K562 (cell line): ENCODE results near the gene UCHL5. TPM values are rescaled to one million over a fixed set of nuclear protein-coding genes. Genes with fewer than 3 reads are reported as not detected.

Source experiments
- ATAC-seq: fragments of 200-7000 bp; cut with Tn5 transposase; 3 replicates; pipeline ENCODE4 v1.9.1; 2020; ENCODE audit warnings: moderate library complexity
- BruUV-seq: library from RNA; stranded (reverse); fragments of 400-500 nt; replicated peaks from 2 replicates; lab custom pipeline; 2021; lab: Mats Ljungman, UMichigan
- CTCF ChIA-PET: fragments of 300-600 bp; formaldehyde crosslinking; extraction: SDS; loops from one replicate; lab custom pipeline; 2021; ENCODE audit warnings: low intra/inter-chr PET ratio; lab: Yijun Ruan, JAX
- POLR2A ChIA-PET: fragments of 300-600, 350-650 bp; sonication (Branson Sonifier 250); formaldehyde crosslinking; extraction: SDS; loops from one replicate; lab custom pipeline; 2021; ENCODE audit warnings: antibody characterized with exemption, inconsistent platforms; lab: Yijun Ruan, JAX
- DNase-seq, 4 experiments: peaks; one replicate each; pipeline versions ENCODE4 v3.0.0 to v3.0.0-alpha.2; 2011 to 2018; ENCODE audit warnings: low spot score in 3 of 4, mixed read lengths in 3 of 4; ENCODE audit errors: extremely low read depth in 1 of 4
- FAIRE-seq: peaks from 2 replicates; lab custom pipeline; 2011; peaks lifted over from hg19 to GRCh38; lab: Jason Lieb, UNC
- H2AFZ ChIP-seq: 2 replicates; pipeline ENCODE4 v1.6.0; 2011; ENCODE audit warnings: low read depth, low read length, control low read depth, inconsistent platforms
- H3K27ac ChIP-seq: fragments of 200-600 bp; 3 replicates; pipeline ENCODE4 v1.8.0; 2011; ENCODE audit warnings: low read depth, mild to moderate bottlenecking, control low read depth, inconsistent platforms, low read length, moderate library complexity, mixed read lengths; ENCODE audit errors: extremely low read depth
- H3K27me3 ChIP-seq, 2 experiments: fragments of 300-600 bp in 1 of 2; 2 replicates in 1 of 2; 3 replicates in 1 of 2; pipeline versions ENCODE4 v1.6.0 to v1.8.0; 2011; ENCODE audit warnings: inconsistent platforms in 2 of 2, low read length in 2 of 2, mild to moderate bottlenecking in 1 of 2, mixed read lengths in 1 of 2, moderate library complexity in 1 of 2; ENCODE audit not compliant: control insufficient read depth in 2 of 2, insufficient read depth in 2 of 2
- H3K36me3 ChIP-seq: fragments of 300-600 bp; 3 replicates; pipeline ENCODE4 v1.8.0; 2011; ENCODE audit warnings: mild to moderate bottlenecking, low read length, inconsistent platforms; ENCODE audit not compliant: control insufficient read depth, insufficient read depth
- H3K4me1 ChIP-seq, 2 experiments: fragments of 200-600 bp in 1 of 2; replicated peaks in 1 of 2; 2 replicates in 1 of 2; 3 replicates in 1 of 2; pipeline versions ENCODE4 v1.5.1 to v1.8.0; 2011; ENCODE audit warnings: inconsistent platforms in 2 of 2, low read length in 2 of 2, mild to moderate bottlenecking in 1 of 2, mixed read lengths in 1 of 2, moderate library complexity in 1 of 2; ENCODE audit not compliant: control insufficient read depth in 2 of 2, insufficient read depth in 2 of 2
- H3K4me2 ChIP-seq: 2 replicates; pipeline ENCODE4 v1.6.1; 2011; ENCODE audit warnings: low read length, control low read depth, inconsistent platforms, mixed read lengths; ENCODE audit not compliant: insufficient read depth
- H3K4me3 ChIP-seq: fragments of 200-600 bp; sonication (generic), shearing (Covaris generic); 2 replicates; pipeline ENCODE4 v1.5.1; 2016; ENCODE audit warnings: control low read depth, inconsistent platforms
- H3K79me2 ChIP-seq: fragments of 200-600 bp; 3 replicates; pipeline ENCODE4 v1.8.0; 2011; ENCODE audit warnings: low read length, inconsistent platforms; ENCODE audit not compliant: control insufficient read depth, insufficient read depth
- H3K9ac ChIP-seq, 2 experiments: 2 replicates each; pipeline versions ENCODE4 v1.6.0 to v1.6.1; 2011; ENCODE audit warnings: low read depth in 2 of 2, low read length in 2 of 2, control low read depth in 1 of 2, inconsistent platforms in 1 of 2, mild to moderate bottlenecking in 1 of 2, mixed read lengths in 1 of 2; ENCODE audit not compliant: insufficient read depth in 1 of 2
- H3K9me1 ChIP-seq: one replicate; pipeline ENCODE4 v1.6.0; 2011; ENCODE audit warnings: inconsistent platforms, mild to moderate bottlenecking, low read length, moderate library complexity; ENCODE audit not compliant: control insufficient read depth, insufficient read depth
- H3K9me3 ChIP-seq: replicated peaks from 2 replicates; pipeline ENCODE4 v1.5.1; 2011; ENCODE audit warnings: low read depth, low read length, inconsistent platforms; ENCODE audit not compliant: control insufficient read depth, insufficient read depth
- H4K20me1 ChIP-seq: replicated peaks from 2 replicates; pipeline ENCODE4 v1.6.1; 2011; ENCODE audit warnings: low read length, inconsistent platforms, mixed read lengths; ENCODE audit not compliant: control insufficient read depth, insufficient read depth
- HDAC2 ChIP-seq: fragments of 450-650 bp; IDR thresholded peaks from 2 replicates; pipeline ENCODE4 v1.6.1; 2016; ENCODE audit warnings: mild to moderate bottlenecking
- SPI1 ChIP-seq: IDR thresholded peaks from 2 replicates; pipeline ENCODE4 v1.6.1; 2011; ENCODE audit warnings: low read depth, low read length, control low read depth, borderline replicate concordance
- SRF ChIP-seq, 2 experiments: fragments of 250-450, 450-650 bp in 1 of 2; sonication (Bioruptor Pico) in 1 of 2; sonication (generic) in 1 of 2; formaldehyde crosslinking; IDR thresholded peaks; 2 replicates each; pipeline versions ENCODE4 v1.5.0 to v1.5.1; 2020 to 2022; ENCODE audit warnings: mild to moderate bottlenecking in 1 of 2, missing genetic modification reagents in 1 of 2
- STAT5B ChIP-seq: fragments of 250-450 bp; sonication (Bioruptor Pico); IDR thresholded peaks from 2 replicates; pipeline ENCODE4 v1.8.0; 2021; ENCODE audit warnings: mild to moderate bottlenecking, inconsistent platforms
- ZBTB1 ChIP-seq: sonication (generic); formaldehyde crosslinking; IDR thresholded peaks from 2 replicates; pipeline ENCODE4 v1.8.1; 2023; ENCODE audit warnings: missing genetic modification reagents, low read depth, mild to moderate bottlenecking, borderline replicate concordance
- ZKSCAN1 ChIP-seq: fragments of 150-350 bp; IDR thresholded peaks from 2 replicates; pipeline ENCODE4 v1.6.1; 2016; ENCODE audit warnings: low read depth, low read length
- WGBS: fragments of 100-300 bp; shearing (Covaris generic); methylation state at CpG from one replicate; pipeline ENCODE4 v1.1.6; 2016; ENCODE audit warnings: low coverage, mixed read lengths; ENCODE audit not compliant: insufficient coverage; ENCODE audit errors: missing lambda C conversion rate; 5-methylcytosine and 5-hydroxymethylcytosine counted together
- in situ Hi-C: fragments of 300-500 bp; cut with MboI; formaldehyde crosslinking; loops from 4 replicates; pipeline ENCODE4 v1.15.0; 2018; ENCODE audit warnings: inconsistent platforms, mixed read lengths
- intact Hi-C: fragments of 100-400 bp; cut with micrococcal nuclease; formaldehyde crosslinking; loops from 2 replicates; pipeline ENCODE4 v1.14.2; 2022
- polyA plus RNA-seq, 8 experiments: library from polyadenylated mRNA; depleted of rRNA in 4 of 8; stranded (reverse) in 5 of 8; unstranded in 3 of 8; fragments of >200 nt; fragmentation: Nextera tagmentation in 2 of 8; fragmentation: Illumina TruSeq in 1 of 8; extraction: Ambion mirVana in 2 of 8; extraction: Trizol in 1 of 8; gene quantifications; 2 replicates each; pipeline versions ENCODE4 v1.2.1 to v1.2.3, GENCODE V29; 2011 to 2014; ENCODE audit warnings: inconsistent platforms in 1 of 8, missing spikeins in 1 of 8
- total RNA-seq, 7 experiments: library from RNA; depleted of rRNA in 6 of 7; stranded (reverse); fragments of >200 nt in 6 of 7; fragmentation: Illumina TruSeq in 2 of 7; extraction: Trizol in 2 of 7; gene quantifications; 2 replicates each; pipeline versions ENCODE4 v1.2.1 to v1.2.3, GENCODE V29; 2011 to 2021; ENCODE audit warnings: low replicate concordance in 1 of 7

UCHL5 gene
- total and polyA plus RNA-seq, 9 of the 15 experiments (the other 6 are each of a cell fraction or from before 2014, with no cell fraction given) = 61.0 to 206 (median 122) TPM

GRCh38 chr1:192969091-192969490, 90.1 kb downstream of the UCHL5 start:
- H2AFZ ChIP-seq = no peak overlapping the region
- no peak overlapping the region for H3K4me3 ChIP-seq
- no peak overlapping the region for H3K9ac ChIP-seq
- no peaks in the 10 kb centered on the region for H3K79me2 ChIP-seq
- ATAC-seq (no peak), DNase-seq (no peak), FAIRE-seq (no peak)
- TF ChIP-seq ZKSCAN1 (no peak), SPI1 (peak; percentile 66; the same call in 1 of the 2 replicates)
- no peaks in the 10 kb centered on the region for H3K27me3 ChIP-seq
- in situ Hi-C loops = no loop called here
- ChIA-PET POLR2A (no interaction called here), CTCF (interaction anchor here (0.6 kb wide), 1 partner anchor 315 kb away, joined by 3 read pairs; no protein-coding TSS in a partner anchor)
- H3K36me3 ChIP-seq = no peaks in the 10 kb centered on the region
- intact Hi-C loops = no loop called here
- 47% methylated on average over 1 of the region's 1 CpG for WGBS
- no TSS peak for BruUV-seq
- H3K4me1 ChIP-seq = peaks cover 3 to 8% of the 10 kb centered on the region in 2 experiments; a peak in 3 of 5 replicates
- H4K20me1 ChIP-seq = no peaks in the 10 kb centered on the region
- H3K4me2 ChIP-seq = no peak overlapping the region
- no peaks in the 10 kb centered on the region for H3K9me3 ChIP-seq
- no peaks in the 10 kb centered on the region for H3K9me1 ChIP-seq
- H3K27ac ChIP-seq = no peak overlapping the region

GRCh38 chr1:192968323-192968722, 90.8 kb downstream of the UCHL5 start:
- BruUV-seq = no TSS peak
- no peaks in the 10 kb centered on the region for H3K27me3 ChIP-seq
- H2AFZ ChIP-seq = peak overlapping the region; percentile 9; the same call in 1 of the 2 replicates
- FAIRE-seq = no peak
- H3K9me3 ChIP-seq = no peaks in the 10 kb centered on the region
- H3K36me3 ChIP-seq = no peaks in the 10 kb centered on the region
- in situ Hi-C loops (no loop called here), intact Hi-C loops (no loop called here)
- H3K9me1 ChIP-seq = no peaks in the 10 kb centered on the region
- H3K4me1 ChIP-seq = peaks cover 3 to 8% of the 10 kb centered on the region in 2 experiments; a peak in 3 of 5 replicates
- ChIA-PET POLR2A (interaction anchor here (0.8 kb wide), 1 partner anchor 9 kb away, joined by 4 read pairs; no protein-coding TSS in a partner anchor), CTCF (no interaction called here)
- ATAC-seq = peak; percentile 41; the same call in 2 of the 3 replicates
- no peak overlapping the region for H3K9ac ChIP-seq
- H3K79me2 ChIP-seq = no peaks in the 10 kb centered on the region
- H3K4me2 ChIP-seq = no peak overlapping the region
- DNase-seq = no peak
- H3K4me3 ChIP-seq = no peak overlapping the region
- no peak overlapping the region for H3K27ac ChIP-seq
- no peaks in the 10 kb centered on the region for H4K20me1 ChIP-seq
- TF ChIP-seq HDAC2 (no peak), ZBTB1 (no peak), STAT5B (CRISPR knock-in tag) (no peak), SRF (CRISPR knock-in tag; IDR thresholded peaks at IDR 0.05) (no peak)
